Eye (tissue), 1 donor: ENCODE measurements around the gene P2RY2.

Source experiments
- DNase-seq: peaks from one replicate; pipeline ENCODE4 v3.0.0-alpha.2; 2015

The P2RY2 gene

GRCh38 chr11:73206801-73207200 is 11.3 kb upstream of the P2RY2 start:
- no peak for DNase-seq

GRCh38 chr11:73209892-73210291 is 8.2 kb upstream of the P2RY2 start:
- DNase-seq: no peak

- DNase-seq: no peak
Measured at GRCh38 chr11:73210916-73211667, 7.0 kb upstream of the P2RY2 start.

- peak; percentile 43 for DNase-seq
Measured at GRCh38 chr11:73213196-73214143, 4.6 kb upstream of the P2RY2 start.

GRCh38 chr11:73215191-73216134 is 2.6 kb upstream of the P2RY2 start:
- no peak for DNase-seq

DNA sequence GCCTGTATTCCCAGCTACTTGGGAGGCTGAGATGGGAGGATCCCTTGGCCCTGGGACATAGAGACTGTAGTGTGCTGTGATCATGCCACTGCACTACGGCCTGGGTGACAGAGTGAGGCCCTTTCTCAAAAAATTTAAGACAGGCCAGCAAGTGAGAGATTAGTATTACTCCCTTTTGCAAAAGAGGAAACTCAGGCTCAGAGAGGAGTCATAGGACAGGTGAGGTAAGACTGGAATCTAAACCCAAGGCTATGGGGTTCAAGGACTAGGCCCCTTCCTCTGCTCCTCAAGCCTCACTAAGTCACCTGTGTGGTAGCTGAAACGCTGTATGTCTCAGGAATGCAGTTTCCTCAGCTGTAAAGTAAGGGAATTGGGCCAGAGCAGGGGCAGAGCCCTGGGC is 1.6 kb upstream of the P2RY2 start:
- no peak for DNase-seq

DNA sequence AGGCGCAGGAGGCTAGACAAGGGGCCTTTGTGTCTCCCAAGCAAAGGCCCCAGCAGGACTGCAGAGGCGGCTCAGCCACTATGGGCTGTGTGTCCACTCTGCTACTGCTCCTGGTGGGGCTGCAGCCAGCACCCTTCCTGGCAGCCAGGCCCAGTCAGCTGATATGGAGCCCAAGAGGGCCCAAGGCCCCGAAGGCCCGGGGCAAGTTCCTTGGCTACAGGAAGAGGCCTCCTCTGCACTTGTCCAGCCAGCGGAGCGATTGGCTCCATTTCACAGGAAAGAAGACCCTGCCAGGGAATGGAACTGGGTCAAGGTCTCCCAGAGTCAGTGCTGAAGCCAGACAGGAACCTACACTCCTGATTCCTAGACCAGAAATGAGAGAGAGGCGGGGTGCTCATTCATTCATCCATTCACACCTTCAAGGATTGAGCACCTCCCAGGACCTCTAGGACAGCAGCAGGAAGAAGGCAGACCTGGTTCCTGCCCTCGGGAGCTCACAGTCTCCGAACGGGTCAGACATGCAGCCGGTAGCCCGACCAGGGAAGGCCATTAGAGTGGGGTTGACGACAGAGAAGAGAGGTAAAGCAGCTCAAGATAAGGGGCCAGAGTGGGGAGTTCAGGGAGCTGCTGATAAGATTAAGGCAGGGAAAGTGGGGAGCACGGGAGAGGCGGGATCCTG is 811 bp upstream of the P2RY2 start:
- no peak for DNase-seq

DNA sequence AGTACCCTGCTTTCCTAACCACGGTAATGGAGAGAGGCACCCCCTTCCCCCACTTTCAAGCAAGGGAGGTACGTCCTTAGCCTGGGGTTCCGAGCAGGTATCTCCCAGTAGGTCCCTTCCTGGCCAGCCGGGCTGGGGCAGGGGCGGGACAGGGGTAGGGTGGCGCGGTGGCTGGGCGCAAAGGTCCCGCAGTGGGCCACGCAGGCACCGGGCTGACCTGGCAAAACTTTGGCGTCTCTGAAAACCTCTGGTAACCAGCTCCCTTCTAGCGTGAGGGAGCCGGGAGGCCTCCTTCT is 323 bp upstream of the P2RY2 start:
- no peak for DNase-seq

GRCh38 chr11:73218830-73219215 is 742 bp downstream of the P2RY2 start:
- DNase-seq: no peak

DNA sequence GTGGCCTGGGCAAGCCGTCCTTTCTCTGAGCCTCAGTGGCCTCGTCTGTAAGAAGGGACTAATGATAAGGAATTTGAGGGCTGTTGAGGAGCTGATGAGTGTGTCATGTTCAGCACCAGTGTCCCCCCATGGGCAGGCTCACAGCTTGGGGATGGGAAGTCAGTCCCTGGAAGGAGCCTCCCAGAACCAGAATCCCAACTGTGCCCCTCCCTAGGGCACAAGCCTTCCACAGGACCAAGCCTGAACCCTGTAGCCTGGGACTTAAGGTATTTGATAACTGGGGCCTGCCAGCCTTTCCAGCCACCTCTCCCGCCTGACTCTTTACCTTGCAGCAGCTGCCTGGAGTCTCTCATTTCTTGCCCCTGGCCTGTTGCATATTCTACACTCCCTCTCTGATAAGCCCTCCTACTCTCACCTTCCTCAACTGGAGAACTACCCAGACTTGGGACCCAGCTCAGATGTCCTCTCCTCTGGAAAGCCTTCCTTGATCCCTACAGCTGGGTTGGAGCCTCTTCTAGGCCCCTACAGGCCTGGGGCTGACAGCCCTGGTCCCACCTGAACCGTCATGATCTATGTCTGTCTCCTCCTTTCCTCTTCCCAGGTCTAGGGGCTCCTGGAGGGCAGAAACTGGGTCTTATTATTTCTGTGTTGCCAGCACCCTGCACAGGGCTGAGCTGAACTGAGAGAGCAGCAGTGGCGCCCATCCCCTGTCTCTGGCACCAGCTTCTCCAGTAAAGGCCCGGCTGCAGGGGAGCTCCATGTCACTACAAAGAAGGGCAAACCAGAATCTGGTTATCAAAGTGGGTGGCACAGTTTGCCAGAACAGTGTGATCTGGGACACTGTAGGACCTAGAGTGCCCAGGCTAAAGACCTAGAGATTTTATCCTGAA is 1.6 kb downstream of the P2RY2 start:
- DNase-seq: no peak

DNA sequence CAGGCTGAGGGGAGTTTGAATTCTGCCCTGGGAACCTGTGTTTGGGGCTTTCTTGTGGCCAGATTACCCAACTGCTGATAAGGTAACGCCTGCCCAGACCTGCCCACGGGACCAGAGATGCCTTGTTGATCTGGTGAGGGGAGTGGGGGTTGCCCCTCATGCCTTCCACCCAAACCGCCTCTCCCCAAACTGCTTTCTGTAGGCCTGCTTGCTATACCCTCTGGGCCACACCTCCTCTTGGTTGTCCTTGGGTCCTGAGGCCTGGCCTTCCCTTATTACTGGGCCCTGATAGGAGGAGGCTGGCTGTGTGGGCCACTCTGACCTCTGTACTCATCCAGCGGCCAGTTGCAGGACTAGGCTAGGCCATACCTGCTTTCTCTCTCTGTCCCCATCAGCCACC is 3.4 kb downstream of the P2RY2 start:
- no peak for DNase-seq

- no peak for DNase-seq
Measured at GRCh38 chr11:73221996-73222395, 3.9 kb downstream of the P2RY2 start.

DNA sequence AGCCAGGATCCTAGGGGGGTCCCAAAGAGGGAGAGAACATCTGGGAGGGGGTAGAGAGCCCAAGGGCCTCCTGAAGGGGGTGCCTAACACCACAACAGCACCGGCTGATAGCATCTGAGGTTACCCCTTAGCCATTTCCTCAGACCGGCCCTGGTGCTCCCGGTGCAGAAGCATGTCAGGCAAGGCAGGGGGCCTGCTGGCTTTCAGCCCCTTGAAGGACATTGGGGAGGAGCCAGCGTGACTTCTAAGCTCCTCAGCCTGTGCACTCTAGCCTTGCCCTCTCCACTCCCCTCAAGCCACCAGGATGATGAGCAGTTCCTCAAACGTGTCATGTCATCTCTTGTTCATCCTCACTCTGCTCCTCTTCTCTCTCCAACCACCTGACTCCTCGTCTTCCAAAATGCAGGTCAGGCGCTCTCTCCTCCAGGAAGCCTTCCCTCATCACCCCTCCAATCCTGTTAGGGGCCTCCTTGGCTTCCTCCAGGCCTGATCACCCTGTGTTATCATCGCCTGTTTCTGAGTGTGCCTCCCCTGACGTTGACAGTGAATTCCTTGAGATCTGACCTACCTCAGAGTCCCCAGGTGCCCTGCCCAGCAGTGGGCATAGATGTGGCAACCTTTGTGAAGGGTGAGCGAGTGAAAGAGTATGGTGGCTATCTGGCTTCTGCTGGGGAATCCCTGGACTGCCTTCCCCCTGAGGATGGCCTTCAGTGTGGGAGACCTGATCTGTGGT is 6.1 kb downstream of the P2RY2 start:
- DNase-seq: no peak

DNA sequence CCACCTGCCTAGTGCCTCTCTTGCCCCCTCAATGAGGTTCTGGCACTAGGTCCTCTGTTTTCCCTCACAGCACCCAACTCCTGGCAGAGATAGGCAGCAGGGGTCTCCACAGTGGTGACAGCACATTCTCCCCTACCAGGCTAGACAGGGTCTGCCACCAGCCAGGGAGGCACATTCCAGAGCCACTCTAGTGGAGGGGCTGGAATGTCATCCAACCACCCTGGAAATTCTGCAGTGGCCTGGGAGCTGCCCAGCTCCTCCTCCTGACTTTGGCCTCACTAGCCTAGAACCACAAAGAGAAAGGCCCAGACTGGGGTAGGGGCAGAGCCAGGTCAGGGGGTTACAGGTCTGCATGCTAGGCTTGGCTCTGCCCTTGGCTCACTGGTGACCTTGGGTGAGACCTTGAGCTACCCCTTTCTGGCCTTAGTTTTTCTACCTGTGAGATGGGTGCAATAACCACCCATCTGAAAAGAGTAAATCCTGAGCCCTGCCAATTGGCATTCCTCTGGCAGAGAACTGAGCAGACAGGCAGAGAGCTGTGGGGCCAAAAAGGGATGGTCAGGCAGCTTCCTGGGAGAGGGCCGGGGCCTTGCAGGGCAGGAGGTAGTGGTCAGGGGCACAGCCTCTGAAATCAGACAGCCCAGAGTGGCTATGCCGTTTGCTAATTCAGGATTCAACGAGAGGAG is 7.1 kb downstream of the P2RY2 start:
- no peak for DNase-seq

DNA sequence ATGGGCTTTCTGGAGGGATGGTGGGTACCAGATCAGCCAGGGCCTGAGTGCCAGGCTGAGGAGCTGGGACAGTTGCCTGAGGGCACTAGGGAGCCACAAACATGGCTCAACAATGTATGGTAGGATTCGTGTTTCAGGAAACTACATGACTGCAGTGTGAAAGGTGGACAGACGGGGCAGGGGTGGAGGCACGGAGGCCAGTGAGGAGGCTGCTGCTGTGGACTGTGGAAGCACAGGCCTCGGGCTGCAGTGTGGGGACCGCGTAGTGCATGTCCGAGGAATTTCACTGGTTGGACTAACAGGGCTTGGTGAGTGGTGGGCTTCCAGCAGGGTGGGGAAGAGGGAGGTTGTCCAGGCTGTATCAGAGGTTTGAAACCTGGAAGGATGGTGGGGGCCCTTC is 7.8 kb downstream of the P2RY2 start:
- DNase-seq: no peak

- no peak for DNase-seq
Measured at GRCh38 chr11:73226297-73227006, 8.4 kb downstream of the P2RY2 start.

DNA sequence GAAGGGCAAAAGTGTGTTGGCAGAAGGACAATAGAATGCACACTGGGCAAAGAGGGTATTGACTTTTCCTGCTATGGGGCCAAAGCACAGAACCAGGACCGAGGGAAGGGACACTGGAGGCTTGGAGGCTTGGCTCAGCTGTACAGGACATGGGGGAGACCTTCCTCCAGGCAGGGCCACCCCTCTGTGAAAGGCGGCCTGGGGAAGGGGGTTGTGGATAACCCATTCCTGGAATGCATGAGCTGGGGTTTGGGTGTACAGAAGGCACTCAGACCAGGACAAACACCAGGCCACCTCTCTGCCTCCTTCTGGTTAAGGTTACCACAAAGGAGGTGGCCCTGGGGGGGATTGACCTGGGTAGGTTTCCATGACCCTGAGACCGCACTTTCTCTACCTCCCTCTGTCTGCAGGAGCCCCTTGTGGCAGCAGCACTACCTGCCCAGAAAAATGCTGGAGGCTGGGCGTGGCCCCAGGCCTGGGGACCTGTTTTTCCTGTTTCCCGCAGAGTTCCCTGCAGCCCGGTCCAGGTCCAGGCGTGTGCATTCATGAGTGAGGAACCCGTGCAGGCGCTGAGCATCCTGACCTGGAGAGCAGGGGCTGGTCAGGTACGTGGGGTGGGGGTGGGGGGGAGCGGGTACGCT is 9.6 kb downstream of the P2RY2 start:
- no peak for DNase-seq

GRCh38 chr11:73228268-73229134 is 10.4 kb downstream of the P2RY2 start:
- no peak for DNase-seq
